Anterior cingulate cortex (tissue), 58 donors: Measurements from ENCODE around the gene SCN8A.
"Not testable (repeated sequence)": the region's sequence is repeated elsewhere in the genome, so short reads cannot be mapped to it uniquely, and the experiment has no call there.

Experiments
- DNase-seq, 58 donors: peaks; one replicate each; lab custom pipeline; 2025; lab: John Stamatoyannopoulos, UW

The SCN8A gene

DNA sequence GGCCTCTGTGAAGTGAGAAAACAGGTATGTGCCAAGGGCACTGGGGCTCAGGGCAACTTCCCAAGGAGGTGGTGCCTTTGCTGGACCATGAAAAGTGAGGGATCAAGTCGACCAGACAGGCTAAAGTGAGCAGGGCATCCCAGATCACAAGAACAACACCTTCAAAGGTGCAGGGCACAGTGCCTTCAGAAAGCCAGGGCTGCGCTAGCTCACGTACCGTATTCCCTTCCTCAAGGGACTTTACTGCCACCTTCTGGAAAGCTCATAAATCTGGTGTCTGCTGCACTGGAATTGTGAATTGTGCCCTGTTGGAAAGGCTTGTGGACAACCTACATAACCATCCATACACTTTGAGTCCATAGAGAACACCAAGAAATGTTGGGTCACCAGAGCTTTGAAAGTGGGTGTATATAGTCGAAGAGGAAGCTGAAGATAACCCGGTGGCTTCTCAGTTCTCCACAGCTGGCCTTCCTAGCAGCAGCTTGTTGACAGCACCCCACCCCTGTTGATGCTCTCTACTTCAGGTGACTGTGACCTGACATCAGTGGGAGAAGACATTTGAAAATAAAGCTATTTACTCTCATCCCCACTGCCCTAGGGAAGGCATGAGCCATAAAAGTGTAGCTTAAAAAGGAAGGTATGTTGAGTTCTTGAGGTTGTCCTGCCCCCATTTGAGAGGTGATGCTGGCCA lies 233.0 kb downstream of the SCN8A start:
- peak in 31 of 58 donors; percentile 6 to 79 (median 31) for DNase-seq

DNA sequence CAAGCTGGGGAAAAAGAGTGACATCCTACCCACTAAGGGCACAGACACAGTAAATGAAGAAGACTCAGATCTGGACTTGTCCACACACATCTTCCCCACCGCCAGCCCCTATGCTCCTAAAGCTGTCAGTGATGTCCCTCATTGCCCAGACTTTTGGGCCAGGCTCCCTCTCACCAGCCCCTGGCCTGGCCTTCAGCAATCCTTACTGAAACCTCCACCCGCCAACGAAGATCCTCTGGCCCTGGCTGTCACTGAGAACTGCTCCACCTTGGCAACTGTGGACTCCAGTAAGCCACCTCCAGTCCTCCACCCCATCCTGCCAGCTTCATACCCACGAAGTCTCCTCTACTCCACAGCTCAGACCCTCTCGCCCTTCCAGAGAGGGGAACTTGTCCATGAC lies 234.2 kb downstream of the SCN8A start:
- DNase-seq = no peak

DNA sequence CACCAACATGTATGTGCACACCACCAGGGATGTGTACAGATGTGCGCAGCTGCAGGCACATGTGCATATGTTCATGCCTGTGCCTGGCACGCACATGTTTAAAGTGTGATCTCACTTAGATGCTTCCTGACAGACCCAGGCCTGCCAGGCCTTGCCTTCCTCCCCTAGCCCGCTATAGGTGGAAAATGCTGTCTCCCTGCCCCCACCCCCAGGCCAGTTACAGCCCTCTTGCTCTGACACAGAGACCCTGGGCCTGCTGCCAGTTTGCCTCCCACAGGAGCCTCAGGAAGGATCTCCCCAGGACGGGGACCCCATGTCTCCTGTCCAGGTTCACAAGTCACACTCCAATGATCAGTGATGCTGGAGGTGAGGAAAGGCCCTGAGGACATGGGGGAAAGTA lies 235.8 kb downstream of the SCN8A start:
- no peak for DNase-seq

DNA sequence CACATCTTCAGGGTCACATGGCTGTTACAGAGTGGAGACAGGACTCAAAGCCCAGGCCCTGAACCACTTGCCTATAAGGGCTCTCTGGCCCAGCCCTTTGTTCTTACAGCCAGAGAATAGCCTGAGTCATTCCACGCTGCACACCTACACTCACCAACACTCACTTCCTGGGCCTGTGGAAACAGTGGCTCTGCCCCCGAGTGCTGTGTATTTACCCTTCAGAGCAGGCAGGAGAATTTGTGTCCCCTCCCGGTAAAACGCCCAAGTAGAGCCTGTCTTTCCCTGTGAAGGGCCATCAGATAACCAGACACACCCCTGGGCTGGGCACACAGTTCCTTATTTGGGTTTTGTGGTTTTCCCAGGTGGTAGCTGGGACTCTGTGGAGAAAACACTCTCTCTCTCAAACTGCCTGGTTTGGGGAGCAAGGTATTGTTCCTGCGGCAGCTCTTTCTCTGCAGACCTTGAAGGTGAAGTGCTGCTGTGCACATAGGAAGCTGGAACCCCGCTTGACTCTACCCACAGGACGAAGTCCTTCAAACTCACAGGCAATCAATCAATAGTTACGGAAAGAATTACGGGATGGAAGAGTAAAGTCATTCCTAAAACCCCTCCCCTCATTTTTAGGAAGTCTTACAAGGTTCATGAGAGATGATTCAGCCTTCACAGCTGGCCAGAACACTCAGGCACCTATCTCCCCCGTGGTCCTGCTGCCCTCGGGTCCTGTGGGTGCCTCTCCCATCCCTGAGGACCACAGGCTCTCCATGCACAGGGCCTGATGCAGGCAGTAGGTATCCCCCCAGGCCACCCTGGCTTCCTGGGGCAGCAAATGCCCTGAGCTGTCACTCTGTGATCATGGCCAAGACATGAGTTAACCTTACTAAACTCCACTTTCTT lies 237.1 kb downstream of the SCN8A start:
- DNase-seq = no peak

DNA sequence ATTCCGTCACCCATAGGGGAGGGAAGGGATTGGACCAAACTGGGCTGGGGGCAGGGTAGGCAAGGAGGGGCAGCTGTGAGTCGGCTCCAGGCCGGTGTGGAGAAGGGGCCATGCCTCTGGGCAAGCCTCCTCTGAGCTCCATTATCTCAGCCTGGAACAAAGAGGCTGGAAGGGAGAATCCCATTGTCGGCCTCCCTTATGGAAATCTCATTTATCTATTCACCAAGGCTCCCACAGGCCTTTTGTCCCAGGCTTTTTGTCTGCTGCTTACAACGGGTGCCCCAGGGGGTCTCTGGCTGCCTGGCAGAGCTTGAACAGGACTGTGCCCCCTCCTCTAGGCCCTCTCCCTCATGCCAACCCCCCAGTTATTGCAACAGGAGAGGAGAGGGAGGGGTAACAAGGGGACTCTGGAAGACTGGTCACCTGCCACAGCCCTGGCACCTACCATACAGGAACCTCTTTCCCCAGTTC lies 238.0 kb downstream of the SCN8A start:
- DNase-seq = no peak

DNA sequence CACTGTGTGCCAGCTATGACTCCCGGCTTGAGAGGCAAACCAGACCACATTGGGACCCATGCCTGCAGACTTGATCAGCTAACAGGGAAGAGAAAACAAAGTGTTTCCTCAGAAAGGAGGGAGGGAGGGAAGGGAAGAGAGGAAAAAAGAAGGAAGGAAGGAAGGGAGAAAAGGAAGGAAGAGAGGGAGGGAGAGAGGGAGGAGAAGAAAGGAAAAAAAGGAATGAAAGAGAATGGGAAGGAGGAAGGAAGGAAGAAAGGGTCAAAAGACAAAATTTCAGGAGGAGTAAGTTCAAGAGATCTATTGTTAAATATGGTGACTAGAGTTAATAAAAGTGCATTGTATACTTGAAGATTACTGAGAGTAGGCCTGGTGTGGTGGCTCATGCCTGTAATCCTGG lies 238.6 kb downstream of the SCN8A start:
- DNase-seq = no peak

DNA sequence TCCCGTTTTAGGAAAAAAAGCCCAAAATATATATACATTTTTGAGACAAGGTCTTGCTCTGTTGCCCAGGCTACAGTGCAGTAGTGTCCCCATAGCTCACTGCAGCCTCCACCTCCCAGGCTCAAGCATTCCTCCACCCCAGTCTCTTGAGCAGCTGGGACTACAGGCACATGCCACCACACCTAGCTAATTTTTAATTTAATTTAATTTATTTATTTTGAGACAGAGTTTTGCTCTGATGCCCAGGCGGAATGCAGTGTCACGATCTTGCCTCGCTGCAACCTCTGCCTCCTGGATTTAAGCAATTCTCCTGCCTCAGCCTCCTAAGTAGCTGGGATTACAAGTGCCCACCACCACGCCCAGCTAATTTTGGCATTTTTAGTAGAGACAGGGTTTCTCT lies 240.8 kb downstream of the SCN8A start:
- DNase-seq = not testable (repeated sequence)

DNA sequence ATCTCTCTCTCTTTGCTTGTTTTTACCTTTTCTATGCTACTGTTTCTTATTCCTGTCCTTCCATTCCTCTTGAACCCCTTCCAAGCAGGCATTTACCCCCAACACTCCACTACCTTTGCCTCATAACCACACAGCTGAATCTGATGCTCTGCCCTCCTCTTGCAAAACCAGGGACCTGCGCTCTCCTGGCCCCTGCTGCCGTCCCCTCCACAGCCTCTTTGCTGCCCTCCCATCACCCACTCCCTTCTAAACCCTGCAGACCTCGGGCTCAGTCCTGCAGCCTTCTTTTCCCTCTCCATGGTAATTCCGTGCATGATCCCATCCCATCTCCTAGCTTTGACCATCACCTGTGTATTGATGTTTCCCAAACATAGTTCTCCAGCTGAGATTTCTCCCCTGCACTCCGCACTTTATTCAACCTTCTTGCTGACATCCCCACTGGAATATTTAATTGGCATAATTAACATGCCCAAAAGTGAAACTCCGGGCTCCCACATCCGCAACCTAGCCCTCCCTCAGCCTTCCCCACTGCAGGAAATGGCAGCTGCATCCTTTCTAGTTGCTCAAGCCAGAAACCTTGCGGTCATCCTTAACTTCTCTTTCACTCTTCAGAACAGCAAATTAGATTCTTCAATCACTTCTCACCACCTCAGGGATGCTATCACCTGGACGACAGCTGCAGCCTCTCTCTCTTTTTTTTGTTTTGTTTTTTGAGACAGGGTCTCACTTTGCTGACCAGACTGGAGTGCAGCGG lies 241.5 kb downstream of the SCN8A start:
- no peak for DNase-seq

DNA sequence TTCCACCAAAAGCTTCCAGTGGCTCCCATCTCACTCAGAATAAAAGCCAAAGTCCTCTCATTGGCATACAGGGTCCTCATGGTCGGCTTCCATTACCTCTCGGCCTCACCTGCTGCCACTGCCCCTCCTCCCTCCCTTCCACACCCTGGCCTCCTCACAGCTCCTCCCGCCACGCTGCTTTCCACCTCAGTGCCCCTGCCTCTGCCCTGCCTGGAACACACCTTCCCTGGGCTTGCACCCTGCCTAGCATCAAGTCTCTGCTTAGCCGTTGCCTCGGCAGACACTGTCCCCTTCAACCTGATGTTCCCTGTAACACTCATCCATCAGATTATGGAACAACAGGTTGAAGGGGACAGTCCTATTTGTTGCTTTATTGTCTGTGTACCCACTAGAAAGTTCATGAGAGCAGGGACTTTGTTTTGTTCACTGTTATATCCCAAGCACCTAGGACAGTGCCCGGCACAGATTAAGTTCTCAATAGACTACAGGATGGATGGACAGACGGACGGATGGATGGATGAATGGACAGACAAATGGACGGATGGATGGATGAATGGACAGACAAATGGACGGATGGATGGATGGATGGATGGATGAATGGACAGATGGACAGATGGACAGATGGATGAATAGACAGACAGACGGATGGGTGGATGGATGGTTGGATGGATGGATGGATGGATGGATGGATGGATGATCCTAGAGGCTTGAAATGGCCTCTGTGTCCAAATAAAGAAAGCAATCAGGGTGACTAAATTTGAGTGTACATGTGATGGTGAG lies 242.6 kb downstream of the SCN8A start:
- DNase-seq = no peak

DNA sequence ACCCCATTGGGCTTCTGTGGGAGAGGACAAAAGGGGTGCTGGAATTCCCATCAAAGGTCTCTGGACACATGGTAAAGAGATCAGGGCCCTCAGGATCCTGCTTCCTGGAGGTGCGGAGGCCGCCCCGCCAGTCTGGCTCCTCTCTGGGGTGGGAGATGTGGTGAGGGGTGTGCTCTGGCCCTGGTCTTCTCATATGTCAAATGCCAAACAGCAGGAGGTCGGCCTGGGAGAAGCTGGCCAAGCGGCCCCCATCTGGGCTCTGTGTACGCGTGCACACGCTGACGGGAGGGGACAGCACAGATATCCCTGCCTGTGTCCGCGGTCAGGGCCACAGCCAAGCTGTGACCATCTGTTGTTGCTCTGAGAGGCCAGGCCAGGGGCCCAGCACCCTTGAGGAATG lies 243.4 kb downstream of the SCN8A start:
- DNase-seq = no peak

DNA sequence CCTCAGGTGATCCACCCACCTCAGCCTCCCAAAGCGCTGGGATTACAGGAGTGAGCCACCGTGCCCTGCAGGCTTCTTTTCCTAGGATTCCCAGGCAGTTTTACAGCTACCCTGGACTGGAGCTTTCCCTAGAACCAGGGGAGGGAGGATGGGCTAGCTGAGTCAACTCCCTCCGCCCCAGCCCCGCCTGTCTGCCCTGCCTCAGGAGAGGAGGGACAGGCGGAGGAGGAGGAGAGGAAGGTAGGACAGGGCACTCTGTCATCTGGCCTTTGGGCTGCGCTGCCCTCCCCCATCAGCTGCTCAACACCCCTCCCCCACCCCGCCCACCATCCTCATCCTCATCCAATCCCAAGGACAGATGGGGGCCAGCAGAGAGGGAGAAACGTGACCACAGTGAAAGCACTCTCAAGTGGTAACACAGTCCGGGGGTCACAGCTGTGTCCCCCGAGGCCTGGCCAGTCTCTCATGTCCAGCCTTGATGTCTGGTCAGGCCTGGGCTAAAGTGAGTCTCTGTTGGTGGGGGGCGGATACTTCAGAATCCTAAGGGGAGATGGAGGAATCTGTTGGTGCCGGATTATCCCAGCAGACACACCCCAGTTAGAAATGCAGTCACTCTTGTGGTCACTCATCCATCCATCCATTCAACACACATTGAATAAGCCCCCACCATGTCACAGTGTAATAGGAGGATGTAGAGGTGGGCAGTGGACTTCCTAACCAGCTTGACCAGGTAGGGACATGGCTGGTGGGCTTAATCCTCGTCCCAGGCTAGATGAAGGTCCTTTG lies 245.2 kb downstream of the SCN8A start:
- no peak for DNase-seq

DNA sequence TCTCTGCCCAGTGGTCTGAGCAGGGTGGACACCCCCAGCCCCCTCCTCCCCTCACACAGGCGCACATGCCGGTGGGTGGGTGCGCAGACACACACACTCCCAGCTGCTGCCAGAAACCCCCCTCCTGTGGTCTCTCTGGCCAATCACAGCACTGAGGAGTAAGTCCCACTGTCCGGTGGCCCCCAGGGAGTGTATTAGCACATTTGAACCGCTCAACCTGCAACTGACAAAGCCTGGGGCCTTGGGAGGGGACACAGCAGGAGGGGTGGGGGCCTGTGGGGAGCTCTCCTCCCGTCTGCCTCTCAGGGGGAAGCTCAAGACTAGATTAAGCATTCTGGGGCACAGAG lies 245.8 kb downstream of the SCN8A start:
- no peak for DNase-seq

DNA sequence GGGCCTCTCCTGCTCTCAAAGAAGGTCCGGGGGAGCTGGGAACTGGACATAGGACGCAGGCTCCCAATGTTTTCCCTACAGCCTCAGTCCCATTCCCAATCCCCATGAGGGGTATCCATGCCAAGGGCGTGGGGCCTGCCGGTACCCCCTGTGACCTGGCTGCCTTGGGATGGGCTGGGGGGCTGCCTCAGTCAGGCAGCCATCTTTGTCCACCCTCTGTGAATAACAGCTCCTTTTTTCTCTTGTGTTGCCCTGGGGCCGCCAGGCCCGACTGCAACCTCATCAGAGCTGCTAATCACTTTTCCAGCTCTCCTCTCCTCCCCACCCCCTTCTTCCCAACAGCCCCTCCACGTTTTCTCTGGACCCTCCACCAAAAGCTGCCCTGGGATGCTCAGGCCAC lies 246.3 kb downstream of the SCN8A start:
- DNase-seq = no peak

DNA sequence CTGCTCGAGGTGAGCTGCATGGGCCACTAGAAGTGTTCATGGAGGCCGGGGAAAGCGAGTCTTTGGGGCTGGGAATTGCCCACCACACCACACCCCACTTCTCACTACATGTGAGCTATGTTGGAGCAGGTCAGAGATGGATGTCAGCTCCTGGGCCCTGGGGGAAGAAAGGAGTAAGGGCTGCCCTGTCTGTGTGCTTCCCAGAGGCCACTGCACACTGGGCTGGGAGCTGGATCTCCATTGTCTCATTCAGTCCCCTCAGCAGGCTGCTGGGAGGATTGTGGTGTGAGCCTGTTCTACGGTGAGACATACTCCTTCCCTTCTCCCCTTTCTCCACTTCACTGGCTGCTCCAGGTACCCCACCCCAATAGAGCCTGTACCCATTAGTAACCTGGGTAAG lies 247.0 kb downstream of the SCN8A start:
- DNase-seq = no peak

DNA sequence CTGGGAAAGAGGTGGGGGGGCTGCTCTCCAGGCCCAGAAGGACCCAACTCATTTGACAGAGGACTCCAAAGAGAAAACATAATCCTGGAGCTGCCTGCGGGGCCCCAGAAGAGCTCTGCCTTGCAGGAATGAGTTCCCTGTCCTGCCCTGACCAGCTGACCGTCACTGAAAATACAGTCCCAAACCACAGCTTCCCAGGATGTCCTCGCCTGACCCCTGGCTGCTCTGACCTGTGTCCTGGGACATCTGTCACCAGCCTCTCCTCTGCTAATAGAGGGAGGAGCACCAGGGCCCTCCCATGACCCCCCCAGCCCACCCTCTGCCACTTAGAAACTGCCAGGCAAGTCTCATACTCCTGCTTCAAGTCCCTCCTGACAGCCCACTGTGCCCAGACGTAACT lies 247.7 kb downstream of the SCN8A start:
- no peak for DNase-seq

DNA sequence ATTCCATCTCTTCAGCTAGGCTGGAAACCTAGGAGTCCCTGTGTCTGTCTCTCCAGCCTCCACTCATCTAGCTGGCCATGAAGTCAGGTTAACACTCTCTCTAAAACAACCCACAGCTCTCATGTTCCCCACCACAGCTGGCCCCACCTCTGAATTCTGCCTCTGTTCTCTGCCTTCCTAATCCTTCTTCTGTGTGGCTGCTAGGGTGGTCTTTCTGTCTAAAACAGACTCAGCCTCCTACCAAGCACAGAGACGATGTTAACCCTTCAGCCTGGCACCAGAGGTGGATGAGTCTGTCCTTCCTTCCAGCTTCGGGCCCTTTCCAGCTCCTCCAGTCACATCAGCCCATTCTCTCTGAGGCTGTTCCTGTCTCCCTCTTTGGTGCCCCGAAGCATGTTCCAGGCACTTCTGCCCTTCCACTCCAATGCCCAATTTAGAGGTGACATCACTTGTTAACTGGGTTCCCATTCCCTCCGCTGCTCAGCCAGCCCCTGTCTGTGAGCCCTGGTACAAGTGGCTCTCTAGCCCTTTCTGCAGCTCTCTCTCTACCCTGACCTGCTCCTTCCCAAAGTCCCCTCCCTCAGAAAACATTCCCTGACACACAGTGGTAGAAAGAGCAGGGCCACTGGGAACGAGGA lies 248.4 kb downstream of the SCN8A start:
- no peak for DNase-seq

DNA sequence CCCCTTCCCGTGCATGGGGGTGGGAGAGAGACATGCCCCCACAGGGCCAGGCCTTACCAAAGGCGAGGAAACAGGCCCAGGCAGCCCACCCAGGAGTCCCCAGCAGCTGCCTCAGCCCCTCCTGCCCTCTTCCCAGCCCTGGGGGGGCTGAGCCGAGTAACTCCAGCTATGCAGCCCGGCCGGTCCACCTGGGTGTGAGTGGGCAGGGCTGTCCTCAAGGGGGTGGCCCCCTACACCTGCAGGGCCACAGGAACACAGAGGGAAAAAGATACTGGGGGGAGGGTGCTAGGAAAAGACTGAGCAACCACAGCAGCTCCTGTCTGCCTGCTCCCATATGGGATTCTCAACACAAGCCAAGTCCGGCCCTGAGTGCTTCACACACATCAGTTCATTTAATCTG lies 249.9 kb downstream of the SCN8A start:
- DNase-seq = no peak

DNA sequence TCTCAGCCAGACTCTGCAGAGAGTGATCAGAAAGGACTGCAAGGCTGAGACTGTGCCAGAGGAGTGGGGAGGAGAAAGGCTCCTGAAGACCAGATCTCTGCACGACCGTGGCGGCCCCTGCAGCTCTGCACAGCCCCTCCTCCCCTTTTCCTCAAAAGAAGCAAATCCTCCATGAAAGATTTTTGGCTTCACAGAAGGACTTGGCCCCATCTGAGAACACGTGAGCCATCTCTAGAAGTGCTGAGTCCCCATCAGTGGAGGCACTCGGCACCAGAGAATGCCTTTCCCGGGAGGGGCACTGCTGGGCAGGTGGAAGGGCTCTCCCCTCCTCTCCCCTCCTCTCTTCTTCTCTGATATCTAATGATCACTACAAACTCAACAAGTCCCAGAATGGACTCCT lies 250.7 kb downstream of the SCN8A start:
- DNase-seq = no peak

DNA sequence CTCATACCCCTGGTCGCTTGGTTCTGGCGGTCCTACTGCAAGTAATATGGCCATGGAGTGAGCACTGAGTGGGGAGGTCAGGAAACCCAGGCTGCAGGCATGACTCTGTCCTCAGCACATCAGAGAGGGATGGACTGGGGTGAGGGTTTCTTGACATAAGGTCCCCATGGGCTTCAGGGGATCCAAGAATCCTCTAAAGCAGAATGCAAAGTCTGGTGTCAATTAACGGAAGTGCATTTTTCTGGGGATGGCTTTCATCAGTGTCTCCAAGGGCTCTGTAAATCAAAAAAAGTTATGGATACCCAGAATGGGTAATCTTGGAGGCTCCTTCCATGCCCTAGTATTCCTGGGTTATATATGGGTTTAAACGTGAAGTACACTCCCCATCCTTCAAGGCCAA lies 253.8 kb downstream of the SCN8A start:
- no peak for DNase-seq
